Activated CD4-positive, alpha-beta T cell treated with anti-CD3 and anti-CD28 coated beads for 4 hours (primary cell): ENCODE results near the gene NIF3L1.
"Not testable (repeated sequence)": the region's sequence is repeated elsewhere in the genome, so short reads cannot be mapped to it uniquely, and the experiment has no call there.

Experiments used
- DNase-seq, 2 donors: peaks; one replicate each; pipeline ENCODE4 v3.0.0-alpha.2; 2020

NIF3L1 gene

GRCh38 chr2:200873560-200873959 lies 15.6 kb upstream of the NIF3L1 start:
- DNase-seq: no peak

- no peak for DNase-seq
Measured at GRCh38 chr2:200877443-200877842, 11.7 kb upstream of the NIF3L1 start.

- DNase-seq: no peak
Measured at GRCh38 chr2:200878289-200878880, 10.8 kb upstream of the NIF3L1 start.

GRCh38 chr2:200881715-200882249 lies 7.4 kb upstream of the NIF3L1 start:
- DNase-seq: not testable (repeated sequence)

GRCh38 chr2:200899482-200899881 lies 10.3 kb downstream of the NIF3L1 start:
- no peak for DNase-seq

GRCh38 chr2:200901459-200902072 lies 12.4 kb downstream of the NIF3L1 start:
- peak; percentile 69 to 76 for DNase-seq

- DNase-seq: peak; percentile 36 to 45
Measured at GRCh38 chr2:200905618-200906296, 16.6 kb downstream of the NIF3L1 start.

- no peak for DNase-seq
Measured at GRCh38 chr2:200909958-200910357, 20.8 kb downstream of the NIF3L1 start.

GRCh38 chr2:200913654-200914053 lies 24.5 kb downstream of the NIF3L1 start:
- DNase-seq: no peak

- DNase-seq: no peak
Measured at GRCh38 chr2:200922439-200922838, 33.3 kb downstream of the NIF3L1 start.

GRCh38 chr2:200929334-200930249 lies 40.4 kb downstream of the NIF3L1 start:
- DNase-seq: no peak

GRCh38 chr2:200930947-200931626 lies 41.9 kb downstream of the NIF3L1 start:
- DNase-seq: no peak

- no peak for DNase-seq
Measured at GRCh38 chr2:200939832-200940231, 50.7 kb downstream of the NIF3L1 start.

GRCh38 chr2:200943527-200944105 lies 54.4 kb downstream of the NIF3L1 start:
- DNase-seq: no peak

- peak; percentile 38 to 39 for DNase-seq
Measured at GRCh38 chr2:200944467-200945394, 55.6 kb downstream of the NIF3L1 start.

GRCh38 chr2:200945395-200945729 lies 56.2 kb downstream of the NIF3L1 start:
- DNase-seq: no peak

GRCh38 chr2:200950378-200950777 lies 61.2 kb downstream of the NIF3L1 start:
- DNase-seq: no peak
